Esophagus (tissue), 2 donors: ENCODE results near the gene R3HDM1. TPM values are rescaled to one million over a fixed set of nuclear protein-coding genes. Genes with fewer than 3 reads are reported as not detected.

ENCODE experiments used
- H3K27ac ChIP-seq, 2 donors: one replicate each; pipeline ENCODE4 v1.5.1; 2013; ENCODE audit warnings: low read depth in 2 of 2, mild to moderate bottlenecking in 2 of 2, inconsistent platforms in 1 of 2, low read length in 1 of 2, moderate library complexity in 1 of 2
- H3K27me3 ChIP-seq, 2 donors: one replicate each; pipeline ENCODE4 v1.6.1; 2013; ENCODE audit warnings: low read length in 2 of 2, control low read depth in 1 of 2, mild to moderate bottlenecking in 1 of 2; ENCODE audit not compliant: insufficient read depth in 2 of 2, control insufficient read depth in 1 of 2
- H3K36me3 ChIP-seq, 2 donors: one replicate each; pipeline ENCODE4 v1.6.1; 2013; ENCODE audit warnings: low read length in 1 of 2; ENCODE audit not compliant: control insufficient read depth in 2 of 2, insufficient read depth in 2 of 2
- H3K4me1 ChIP-seq, 2 donors: one replicate each; pipeline ENCODE4 v1.6.1; 2013; ENCODE audit warnings: low read length in 1 of 2; ENCODE audit not compliant: control insufficient read depth in 2 of 2, insufficient read depth in 2 of 2
- H3K4me3 ChIP-seq, 2 donors: one replicate each; pipeline ENCODE4 v1.5.1; 2013; ENCODE audit warnings: low read length in 2 of 2, mild to moderate bottlenecking in 2 of 2, low read depth in 1 of 2, moderate library complexity in 1 of 2
- H3K9me3 ChIP-seq, 2 donors: one replicate each; pipeline ENCODE4 v1.6.1; 2013; ENCODE audit warnings: mild to moderate bottlenecking in 2 of 2, low read depth in 1 of 2, low read length in 1 of 2, moderate library complexity in 1 of 2; ENCODE audit not compliant: control insufficient read depth in 2 of 2, insufficient read depth in 1 of 2
- WGBS, 2 donors: extraction: QIAGEN DNeasy Blood & Tissue Kit; methylation state at CpG; one replicate each; pipeline ENCODE4 v1.1.7; 2013; 5-methylcytosine and 5-hydroxymethylcytosine counted together
- polyA plus RNA-seq, 2 donors: library from polyadenylated mRNA; stranded (reverse); fragments of 200-250 nt; gene quantifications; one replicate each; pipeline ENCODE4 v1.2.3, GENCODE V29; 2013
- donor health status: healthy with polysubstance abuse.
- donor health status: Bipolar disorder and iron deficiency.

The R3HDM1 gene
- polyA plus RNA-seq, 2 donors = 5.3 to 6.8 TPM

DNA sequence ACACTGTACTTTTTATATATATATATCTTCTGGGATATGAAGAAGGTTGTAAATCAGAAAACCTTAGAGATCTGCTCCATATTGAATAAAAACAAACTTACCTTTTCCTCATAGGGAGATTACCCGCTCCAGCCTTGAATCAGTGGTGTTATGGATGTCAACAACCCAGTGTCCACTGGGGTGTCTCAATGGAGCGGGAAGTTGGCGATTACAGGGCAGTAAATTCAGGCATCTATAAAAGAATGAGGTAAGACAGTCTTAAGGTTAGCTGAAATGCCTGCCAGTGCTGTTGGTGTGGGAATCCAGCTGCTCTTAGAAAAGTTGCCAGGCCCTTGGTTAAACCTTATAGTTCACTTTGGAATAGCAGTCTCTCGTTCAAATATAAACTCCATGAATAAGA, 102.3 kb downstream of the R3HDM1 start:
- 92 to 94% methylated on average over 4 of the region's 4 CpGs for WGBS, 2 donors
- Histone ChIP-seq H3K27ac (no peak overlapping the region), H3K9me3 (no peaks in the 10 kb centered on the region), H3K36me3 (no peaks in the 10 kb centered on the region), H3K4me3 (no peak overlapping the region), H3K4me1 (no peaks in the 10 kb centered on the region), H3K27me3 (no peaks in the 10 kb centered on the region)

DNA sequence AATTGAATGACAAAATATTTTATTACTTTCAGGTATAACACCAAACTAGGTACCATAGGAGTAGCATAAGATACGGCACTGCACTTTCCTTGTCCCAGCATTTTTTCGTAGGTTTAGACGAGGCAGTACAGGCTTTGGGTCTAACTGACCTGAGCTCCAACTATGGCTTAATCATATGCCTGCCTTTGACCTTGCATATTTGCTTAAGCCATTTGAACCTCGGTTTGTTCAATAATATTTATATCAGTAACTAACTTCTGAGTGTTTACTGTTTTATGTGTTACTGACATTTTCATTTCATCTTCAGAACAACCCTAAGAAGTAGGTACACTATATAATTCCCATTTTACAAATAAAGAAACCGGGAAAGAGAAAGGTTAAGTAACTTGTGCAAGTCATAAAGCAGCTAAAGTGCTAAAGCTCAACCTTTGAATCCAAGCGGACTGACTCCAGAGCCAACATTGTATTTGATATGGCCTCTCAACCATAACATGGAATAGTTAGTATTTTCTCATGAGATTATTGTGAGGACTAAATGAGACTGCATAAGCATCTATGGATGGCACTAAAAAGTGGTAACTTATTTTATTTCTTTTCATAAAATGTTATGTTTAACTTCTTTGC, 104.0 kb downstream of the R3HDM1 start:
- H3K4me1 ChIP-seq = no peaks in the 10 kb centered on the region
- H3K4me3 ChIP-seq = no peak overlapping the region
- 79 to 86% methylated on average over 6 of the region's 6 CpGs for WGBS, 2 donors
- H3K27me3 ChIP-seq = no peaks in the 10 kb centered on the region
- H3K27ac ChIP-seq = no peak overlapping the region
- H3K9me3 ChIP-seq = no peaks in the 10 kb centered on the region
- no peaks in the 10 kb centered on the region for H3K36me3 ChIP-seq

DNA sequence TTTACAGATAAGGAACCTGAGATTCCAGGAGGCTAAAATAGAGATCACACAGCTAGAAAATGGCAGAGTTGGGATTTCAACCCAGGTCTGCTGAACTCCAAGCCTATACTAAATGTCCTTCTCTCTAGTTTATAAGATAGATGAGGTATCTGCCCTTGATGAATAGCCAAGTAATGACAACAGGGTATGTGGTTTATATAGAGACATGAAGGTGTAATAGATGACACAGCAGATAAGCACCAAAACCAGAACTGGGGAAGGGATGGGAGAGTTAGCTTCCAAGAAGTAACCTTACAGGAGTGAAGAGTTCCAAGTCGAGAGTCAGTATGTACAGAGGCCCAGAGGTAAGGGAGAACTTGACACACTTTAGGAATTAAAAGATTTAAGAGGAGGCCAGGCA, 105.7 kb downstream of the R3HDM1 start:
- WGBS, 2 donors = 82 to 84% methylated on average over 1 of the region's 1 CpG
- no peaks in the 10 kb centered on the region for H3K27me3 ChIP-seq
- no peak overlapping the region for H3K4me3 ChIP-seq
- no peak overlapping the region for H3K27ac ChIP-seq
- no peaks in the 10 kb centered on the region for H3K9me3 ChIP-seq
- peaks cover 0 to 3% of the 10 kb centered on the region in 2 donors for H3K36me3 ChIP-seq
- no peaks in the 10 kb centered on the region for H3K4me1 ChIP-seq

DNA sequence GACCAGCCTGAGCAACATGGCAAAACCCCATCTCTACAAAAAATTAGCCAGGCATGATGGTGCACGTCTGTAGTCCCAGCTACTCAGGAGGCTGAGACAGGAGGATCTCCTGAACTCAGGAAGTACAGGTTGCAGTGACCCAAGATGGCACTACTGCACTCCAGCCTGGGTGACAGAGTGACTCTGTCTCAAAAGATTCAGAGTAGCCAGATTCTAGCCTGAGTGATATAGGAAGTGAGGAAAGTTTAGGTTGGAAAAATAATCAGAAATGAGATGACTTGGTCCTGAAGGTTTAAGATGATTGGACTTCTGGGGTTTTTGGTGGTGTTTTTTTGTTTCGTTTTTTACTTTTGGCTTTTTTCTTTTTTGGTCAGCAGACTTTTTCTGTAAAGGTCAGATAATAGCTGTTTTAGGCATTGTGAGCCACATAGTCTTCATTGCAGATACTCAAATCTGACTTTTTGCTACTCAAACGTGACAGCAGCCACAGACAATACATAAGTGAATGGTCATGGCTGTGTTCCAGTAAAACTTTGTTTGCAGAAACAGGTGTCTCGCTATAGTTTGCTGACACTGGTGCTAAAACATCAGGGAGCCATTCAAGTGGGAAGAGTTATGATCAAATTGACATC, 106.3 kb downstream of the R3HDM1 start:
- H3K36me3 ChIP-seq = peaks cover 0 to 3% of the 10 kb centered on the region in 2 donors
- H3K27me3 ChIP-seq = no peaks in the 10 kb centered on the region
- no peak overlapping the region for H3K27ac ChIP-seq
- no peaks in the 10 kb centered on the region for H3K4me1 ChIP-seq
- H3K9me3 ChIP-seq = no peaks in the 10 kb centered on the region
- WGBS, 2 donors = 80 to 85% methylated on average over 4 of the region's 4 CpGs
- no peak overlapping the region for H3K4me3 ChIP-seq

DNA sequence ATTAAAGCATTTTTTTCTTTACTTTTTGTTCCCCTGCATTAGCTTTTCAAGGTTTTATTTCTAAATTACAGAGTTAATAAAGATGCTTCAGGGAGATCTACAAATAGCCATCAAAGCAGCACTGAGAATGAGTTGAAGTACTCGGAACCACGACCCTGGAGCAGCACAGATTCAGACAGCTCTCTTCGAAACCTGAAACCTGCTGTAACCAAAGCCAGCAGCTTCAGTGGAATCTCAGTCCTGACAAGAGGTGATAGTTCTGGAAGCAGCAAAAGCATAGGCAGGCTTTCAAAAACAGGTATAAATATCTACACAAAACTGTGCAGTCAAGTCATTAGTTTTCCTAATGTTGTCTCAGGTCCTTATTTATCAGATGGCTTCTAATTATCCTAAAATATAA, 107.5 kb downstream of the R3HDM1 start:
- Histone ChIP-seq H3K4me1 (no peaks in the 10 kb centered on the region), H3K36me3 (peaks cover 0 to 3% of the 10 kb centered on the region in 2 donors), H3K4me3 (no peak overlapping the region), H3K27ac (no peak overlapping the region), H3K27me3 (no peaks in the 10 kb centered on the region), H3K9me3 (no peaks in the 10 kb centered on the region)
- 85 to 86% methylated on average over 3 of the region's 3 CpGs for WGBS, 2 donors

DNA sequence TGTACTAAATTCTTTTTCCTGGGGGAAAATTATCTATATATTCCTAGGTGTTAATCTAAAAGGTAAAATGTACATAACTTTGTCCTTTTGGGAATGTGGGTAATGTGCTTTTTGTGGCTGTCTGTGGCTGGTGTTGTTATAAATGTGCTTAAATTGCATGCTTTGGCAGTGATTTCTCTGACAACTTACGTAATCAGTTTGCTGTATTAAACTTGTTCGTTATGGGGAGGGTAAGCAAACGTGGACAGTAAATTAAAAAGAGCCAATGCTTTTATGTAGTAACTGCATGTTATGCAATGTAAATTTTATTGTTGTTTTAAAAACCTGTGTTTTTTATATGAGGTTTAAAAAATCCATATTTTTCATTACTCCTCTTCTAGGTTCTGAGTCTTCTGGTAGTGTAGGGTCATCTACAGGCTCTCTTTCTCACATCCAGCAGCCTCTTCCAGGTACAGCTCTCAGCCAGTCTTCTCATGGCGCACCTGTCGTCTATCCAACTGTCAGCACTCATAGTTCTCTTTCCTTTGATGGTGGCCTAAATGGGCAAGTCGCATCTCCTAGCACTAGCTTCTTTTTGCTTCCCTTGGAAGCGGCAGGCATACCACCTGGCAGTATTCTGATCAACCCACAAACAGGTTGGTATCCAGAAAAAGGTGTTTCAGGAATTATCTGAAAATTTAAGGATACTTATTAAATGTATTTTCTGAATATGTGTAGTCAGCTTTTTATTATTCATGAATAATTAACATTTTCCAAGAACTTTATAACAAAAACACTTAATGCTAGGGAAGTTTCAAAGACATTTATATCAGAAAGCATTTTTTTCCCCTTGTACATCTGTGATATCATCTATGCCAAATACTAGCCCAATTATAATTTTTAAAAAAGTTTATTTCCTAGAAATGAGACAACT, 110.1 kb downstream of the R3HDM1 start:
- H3K9me3 ChIP-seq = no peaks in the 10 kb centered on the region
- no peak overlapping the region for H3K4me3 ChIP-seq
- no peaks in the 10 kb centered on the region for H3K4me1 ChIP-seq
- no peak overlapping the region for H3K27ac ChIP-seq
- peaks cover 0 to 3% of the 10 kb centered on the region in 2 donors for H3K36me3 ChIP-seq
- 89 to 93% methylated on average over 7 of the region's 7 CpGs for WGBS, 2 donors
- H3K27me3 ChIP-seq = no peaks in the 10 kb centered on the region

DNA sequence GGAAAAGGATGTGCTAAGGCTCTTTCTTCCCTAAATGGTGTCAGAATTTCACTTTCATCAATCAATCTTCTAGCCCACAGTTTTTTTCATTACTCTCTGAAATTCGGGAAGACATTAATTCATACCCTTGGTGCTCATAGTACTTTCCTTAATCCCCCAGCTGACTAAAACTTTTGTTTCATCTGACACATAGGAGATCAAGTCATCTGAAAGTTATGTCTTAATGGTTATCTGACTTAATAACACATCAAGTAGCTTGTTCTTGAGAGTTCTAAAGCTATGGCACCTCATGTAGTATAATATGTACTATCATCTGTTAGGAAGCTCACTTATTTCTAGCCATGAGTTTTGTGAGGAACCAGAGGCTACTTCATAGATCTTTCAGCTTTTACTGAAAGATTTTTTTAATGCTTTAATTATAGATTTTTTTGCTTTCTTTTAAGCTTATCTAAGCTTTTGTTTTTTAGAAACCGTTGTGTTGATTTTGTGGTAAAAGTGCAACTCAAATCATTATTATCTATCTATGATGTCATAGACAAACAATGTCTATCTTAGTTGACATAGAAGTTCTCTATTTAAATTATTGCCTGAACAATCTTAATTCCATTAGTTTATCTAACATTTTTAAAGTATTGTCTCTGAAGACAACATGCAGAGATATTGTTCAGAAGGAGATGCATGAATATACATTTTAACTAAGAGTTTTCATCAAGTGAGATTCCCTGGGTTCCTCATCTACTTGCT, 116.7 kb downstream of the R3HDM1 start:
- Histone ChIP-seq H3K4me3 (no peak overlapping the region), H3K27ac (no peak overlapping the region), H3K27me3 (no peaks in the 10 kb centered on the region), H3K4me1 (no peaks in the 10 kb centered on the region), H3K36me3 (peaks cover 0 to 3% of the 10 kb centered on the region in 2 donors), H3K9me3 (no peaks in the 10 kb centered on the region)
- WGBS, 2 donors = 72 to 80% methylated on average over 2 of the region's 2 CpGs

DNA sequence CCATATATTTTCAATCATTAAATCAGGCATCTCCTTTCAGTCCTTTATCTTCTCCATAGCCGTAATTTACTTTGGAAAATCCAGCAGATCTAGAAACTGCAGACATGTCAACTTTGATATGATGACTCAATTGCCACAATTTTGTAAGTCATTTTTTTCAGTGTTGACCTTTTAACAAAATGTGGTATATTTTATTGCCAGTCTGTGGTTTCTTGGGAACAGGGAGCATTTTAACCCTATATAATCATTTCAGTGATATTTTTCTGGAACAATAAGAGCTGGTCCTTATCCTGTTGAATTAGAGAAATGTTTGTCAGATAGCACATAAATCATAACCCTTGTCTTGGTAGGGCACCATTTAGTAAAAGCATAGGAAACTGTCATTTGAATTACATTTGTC, 119.4 kb downstream of the R3HDM1 start:
- no peak overlapping the region for H3K4me3 ChIP-seq
- no peaks in the 10 kb centered on the region for H3K9me3 ChIP-seq
- WGBS, 2 donors = 94 to 97% methylated on average over 1 of the region's 1 CpG
- no peaks in the 10 kb centered on the region for H3K27me3 ChIP-seq
- H3K27ac ChIP-seq = no peak overlapping the region
- H3K4me1 ChIP-seq = no peaks in the 10 kb centered on the region
- peaks cover 0 to 6% of the 10 kb centered on the region in 2 donors for H3K36me3 ChIP-seq

DNA sequence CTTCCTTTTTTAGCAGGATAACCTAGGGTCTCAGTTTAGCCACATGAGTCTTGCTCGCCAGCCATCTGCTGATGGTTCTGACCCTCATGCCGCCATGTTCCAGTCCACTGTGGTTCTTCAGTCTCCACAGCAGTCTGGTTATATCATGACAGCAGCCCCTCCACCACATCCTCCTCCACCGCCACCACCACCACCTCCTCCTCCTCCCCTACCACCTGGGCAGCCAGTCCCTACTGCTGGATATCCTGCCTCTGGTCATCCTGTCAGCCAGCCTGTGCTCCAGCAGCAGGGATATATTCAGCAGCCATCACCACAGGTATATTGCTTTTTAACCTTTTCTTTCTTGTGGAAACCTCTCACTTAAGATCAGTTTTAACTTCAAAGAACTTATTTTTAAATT, 120.4 kb downstream of the R3HDM1 start:
- H3K27me3 ChIP-seq = no peaks in the 10 kb centered on the region
- WGBS, 2 donors = 96 to 99% methylated on average over 3 of the region's 3 CpGs

More for the DNA sequence above, 120.4 kb downstream of the R3HDM1 start:
- Histone ChIP-seq H3K4me1 (no peaks in the 10 kb centered on the region), H3K27ac (no peak overlapping the region), H3K4me3 (no peak overlapping the region), H3K36me3 (peaks cover 0 to 6% of the 10 kb centered on the region in 2 donors), H3K9me3 (no peaks in the 10 kb centered on the region)
